ENCODE data around the gene VTI1A.

GRCh38 chr10:112634096-112634830, 187.2 kb downstream of the VTI1A start:
- TF ChIP-seq CTCF (IDR thresholded peaks at IDR 0.05) (no peak), POLR2A (IDR thresholded peaks at IDR 0.05) (no peak), EP300 (IDR thresholded peaks at IDR 0.05) (no peak), POLR2AphosphoS5 (IDR thresholded peaks at IDR 0.05) (no peak)

Measured in upper lobe of left lung (tissue), 4 donors.